GM12874 (cell line): Measurements from ENCODE around the gene PTPN11.

Experiments used
- TF ChIP-seq, protein P1 (sequence below): IDR thresholded peaks from 2 replicates; pipeline ENCODE4 v1.5.1; 2011; ENCODE audit warnings: low read depth, mild to moderate bottlenecking, control low read depth, low read length, moderate library complexity; ENCODE audit not compliant: insufficient read depth

PTPN11 gene

GRCh38 chr12:112515868-112516267 lies 97.1 kb downstream of the PTPN11 start:
- TF ChIP-seq, protein P1, sequence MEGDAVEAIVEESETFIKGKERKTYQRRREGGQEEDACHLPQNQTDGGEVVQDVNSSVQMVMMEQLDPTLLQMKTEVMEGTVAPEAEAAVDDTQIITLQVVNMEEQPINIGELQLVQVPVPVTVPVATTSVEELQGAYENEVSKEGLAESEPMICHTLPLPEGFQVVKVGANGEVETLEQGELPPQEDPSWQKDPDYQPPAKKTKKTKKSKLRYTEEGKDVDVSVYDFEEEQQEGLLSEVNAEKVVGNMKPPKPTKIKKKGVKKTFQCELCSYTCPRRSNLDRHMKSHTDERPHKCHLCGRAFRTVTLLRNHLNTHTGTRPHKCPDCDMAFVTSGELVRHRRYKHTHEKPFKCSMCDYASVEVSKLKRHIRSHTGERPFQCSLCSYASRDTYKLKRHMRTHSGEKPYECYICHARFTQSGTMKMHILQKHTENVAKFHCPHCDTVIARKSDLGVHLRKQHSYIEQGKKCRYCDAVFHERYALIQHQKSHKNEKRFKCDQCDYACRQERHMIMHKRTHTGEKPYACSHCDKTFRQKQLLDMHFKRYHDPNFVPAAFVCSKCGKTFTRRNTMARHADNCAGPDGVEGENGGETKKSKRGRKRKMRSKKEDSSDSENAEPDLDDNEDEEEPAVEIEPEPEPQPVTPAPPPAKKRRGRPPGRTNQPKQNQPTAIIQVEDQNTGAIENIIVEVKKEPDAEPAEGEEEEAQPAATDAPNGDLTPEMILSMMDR: no peak

DNA sequence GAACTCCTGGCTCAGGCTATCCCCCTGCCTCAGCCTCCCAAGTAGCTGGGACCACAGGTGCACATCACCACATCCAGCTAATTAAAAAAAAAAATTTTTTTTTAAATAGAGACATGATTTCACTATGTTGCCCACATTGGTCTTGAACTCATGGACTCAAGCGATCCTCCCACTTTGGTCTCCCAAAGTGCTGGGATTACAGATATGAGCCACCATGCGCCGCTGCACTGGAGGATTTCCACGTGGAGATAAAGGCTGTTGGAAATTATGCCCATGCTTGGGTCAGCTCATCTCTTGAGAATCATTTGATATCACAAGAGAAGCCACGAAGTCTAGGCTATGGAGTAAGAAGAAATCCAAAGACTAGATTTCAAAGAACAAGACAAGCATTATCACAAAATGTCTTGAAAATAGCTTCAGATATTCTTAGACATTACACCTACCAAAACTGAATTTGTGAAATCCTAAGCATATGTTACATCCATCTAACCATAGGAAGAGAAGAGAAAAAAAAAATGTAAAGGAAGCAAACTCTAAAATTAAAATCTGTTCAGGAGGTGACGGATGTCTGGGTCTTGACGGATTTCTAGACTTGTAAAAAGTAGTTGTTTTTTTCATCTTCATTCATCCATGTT lies 99.1 kb downstream of the PTPN11 start:
- TF ChIP-seq, protein P1: no peak

DNA sequence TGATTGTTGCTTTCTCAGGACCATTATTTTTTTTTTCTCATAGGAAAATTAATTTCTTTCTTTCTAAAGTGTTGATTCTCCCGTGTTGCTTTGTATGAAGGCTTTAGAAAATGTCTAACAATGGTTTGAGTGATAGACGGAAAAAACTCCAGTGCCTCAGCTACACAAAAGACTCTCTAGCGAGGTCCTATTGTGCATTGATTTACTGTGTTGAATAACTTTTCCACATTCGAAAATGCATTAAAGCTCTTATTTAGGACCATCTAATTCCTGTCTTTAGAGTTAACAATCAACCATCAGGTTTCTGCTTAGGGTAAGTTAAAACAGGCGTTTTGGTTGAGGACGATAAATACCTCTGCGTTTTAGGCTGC lies 99.6 kb downstream of the PTPN11 start:
- TF ChIP-seq, protein P1: no peak

- TF ChIP-seq, protein P1: no peak
Observed at GRCh38 chr12:112523856-112524255, 105.1 kb downstream of the PTPN11 start.

DNA sequence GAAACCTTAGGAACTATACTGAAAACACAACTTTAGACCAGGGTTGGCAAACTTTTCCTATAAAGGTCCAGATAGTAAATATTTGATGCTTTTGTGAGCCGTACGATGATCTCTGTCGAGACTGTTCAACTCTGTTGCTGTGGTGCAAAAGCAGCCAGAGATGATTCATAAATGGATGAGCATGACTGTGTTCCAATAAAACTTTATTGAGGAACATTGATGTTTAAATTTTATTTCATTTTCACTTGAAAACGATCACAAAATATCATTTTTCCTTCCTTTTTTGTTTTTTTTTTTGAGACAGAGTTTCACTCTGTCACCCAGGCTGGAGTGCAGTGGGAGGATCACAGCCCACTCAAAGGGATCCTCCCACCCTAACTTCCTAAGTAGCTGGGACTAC lies 105.5 kb downstream of the PTPN11 start:
- TF ChIP-seq, protein P1: no peak

DNA sequence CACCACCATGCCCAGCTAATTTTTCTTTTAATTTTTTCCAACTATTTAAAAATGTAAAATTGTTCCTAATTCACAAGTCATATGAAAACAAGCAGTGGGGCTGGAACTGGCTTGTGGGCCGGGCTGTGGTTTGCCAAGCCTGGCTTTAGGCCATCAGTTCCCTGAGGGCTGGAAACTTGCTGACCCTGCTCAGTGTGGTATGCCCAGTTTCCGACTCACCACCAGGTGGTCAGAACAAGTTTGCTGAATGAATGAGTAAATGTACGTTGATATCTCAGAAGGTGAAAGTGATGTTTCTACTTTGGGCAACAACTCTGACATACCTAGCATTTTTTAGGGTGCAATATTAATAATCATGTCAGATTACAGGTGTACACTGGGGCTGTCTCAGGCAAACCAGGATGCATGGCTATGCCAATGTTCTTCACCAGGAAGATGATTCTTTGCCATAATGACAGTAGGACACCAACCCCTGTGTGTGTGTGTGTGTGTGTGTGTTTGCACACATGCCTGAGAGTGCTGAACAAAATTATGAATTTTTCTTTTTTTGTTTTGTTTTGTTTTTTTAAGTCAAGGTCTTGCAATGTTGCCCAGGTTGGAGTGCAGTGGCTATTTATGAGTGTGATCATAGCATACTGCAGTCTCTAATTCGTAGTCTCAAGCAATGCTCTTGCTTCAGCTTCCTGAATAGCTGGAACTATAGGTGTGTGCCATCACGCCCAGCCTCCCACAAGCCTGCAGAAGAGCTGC lies 106.1 kb downstream of the PTPN11 start:
- TF ChIP-seq, protein P1: peak; percentile 8; the same call in 1 of the 2 replicates

- TF ChIP-seq, protein P1: no peak
Observed at GRCh38 chr12:112525426-112525809, 106.7 kb downstream of the PTPN11 start.
